GM12801 (cell line): ENCODE measurements around the gene FEZF2.

Experiments used
- CTCF ChIP-seq: IDR thresholded peaks from one replicate; pipeline ENCODE4 v1.5.1; 2011; ENCODE audit warnings: control low read depth; ENCODE audit not compliant: insufficient read length; ENCODE audit errors: extremely low read depth

FEZF2 gene

GRCh38 chr3:62372621-62373041 lies 719 bp downstream of the FEZF2 start:
- no peak for TF ChIP-seq CTCF

GRCh38 chr3:62371720-62372591 lies 1.4 kb downstream of the FEZF2 start:
- no peak for TF ChIP-seq CTCF

- TF ChIP-seq CTCF, result no peak
Measured at GRCh38 chr3:62370858-62371719, 2.3 kb downstream of the FEZF2 start.

- TF ChIP-seq CTCF, result no peak
Measured at GRCh38 chr3:62370112-62370857, 3.1 kb downstream of the FEZF2 start.

- no peak for TF ChIP-seq CTCF
Measured at GRCh38 chr3:62369476-62369743, 3.9 kb downstream of the FEZF2 start.

- no peak for TF ChIP-seq CTCF
Measured at GRCh38 chr3:62368705-62369475, 4.5 kb downstream of the FEZF2 start.

GRCh38 chr3:62368290-62368704 lies 5.1 kb downstream of the FEZF2 start:
- TF ChIP-seq CTCF, result no peak
